GM18499 (cell line): ENCODE data around the gene MRAS.

Source experiments
- ATAC-seq: cut with Tn5 transposase; IDR thresholded peaks from one replicate; pipeline ENCODE4 v1.9.1; 2021; ENCODE audit warnings: moderate number of reproducible peaks; ENCODE audit not compliant: insufficient read depth, unreplicated experiment

The MRAS gene

DNA sequence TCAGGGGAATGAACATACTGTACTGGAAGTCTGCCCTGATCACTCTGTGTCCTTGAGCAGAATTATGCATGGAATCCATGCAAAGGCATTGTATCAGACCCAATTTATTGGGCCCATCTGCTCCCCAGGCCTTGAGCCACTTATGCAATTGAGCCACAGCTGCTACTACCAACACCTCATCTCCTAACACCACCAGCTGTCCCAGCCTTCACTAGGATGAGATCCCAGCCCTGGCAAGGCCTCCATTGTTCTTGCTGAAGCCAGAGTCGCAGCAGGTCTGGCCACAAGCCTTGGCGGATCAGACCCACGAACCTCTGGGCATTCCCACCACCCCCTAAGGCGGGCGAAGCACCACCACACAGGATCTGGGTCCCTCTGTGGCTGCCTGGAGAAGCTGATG is 9.6 kb upstream of the MRAS start:
- no peak for ATAC-seq

DNA sequence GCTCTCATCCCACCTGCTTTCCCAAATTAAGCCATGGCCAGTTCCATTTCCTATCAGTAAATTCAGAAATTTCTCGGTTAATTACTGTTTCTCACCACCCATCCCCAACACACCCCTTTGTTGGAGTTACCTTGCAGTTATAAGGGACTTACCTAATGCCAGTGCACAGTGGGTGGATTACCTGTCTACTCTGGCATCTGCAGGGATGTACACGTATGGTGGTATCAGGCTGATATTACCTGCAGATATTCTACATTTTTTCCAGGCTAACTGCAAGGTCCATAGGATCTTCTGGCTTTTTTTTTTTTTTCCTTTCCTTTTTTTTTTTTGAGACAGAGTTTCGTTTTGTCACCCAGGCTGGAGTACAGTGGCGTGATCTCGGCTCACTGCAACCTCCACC is 7.9 kb upstream of the MRAS start:
- no peak for ATAC-seq

DNA sequence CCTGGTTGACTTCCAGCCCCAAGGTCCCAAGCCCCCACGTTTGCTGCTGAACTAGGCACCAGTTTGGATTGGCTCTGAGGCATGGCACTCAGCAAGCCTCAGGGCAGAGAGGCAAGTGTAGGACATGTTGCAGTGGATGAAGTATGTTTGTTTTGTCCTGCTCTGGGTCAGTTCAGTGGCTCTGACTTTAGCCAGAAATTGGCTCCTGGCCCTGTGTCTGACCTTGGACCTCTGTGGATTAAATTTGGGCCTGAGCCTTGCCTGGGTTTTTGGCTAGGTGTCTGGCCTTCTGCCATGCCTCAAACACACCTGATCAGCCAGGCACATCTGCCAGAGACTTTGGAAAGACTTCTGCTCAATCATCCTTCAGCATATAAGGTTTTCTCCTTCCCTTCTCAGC is 3.6 kb upstream of the MRAS start:
- no peak for ATAC-seq

DNA sequence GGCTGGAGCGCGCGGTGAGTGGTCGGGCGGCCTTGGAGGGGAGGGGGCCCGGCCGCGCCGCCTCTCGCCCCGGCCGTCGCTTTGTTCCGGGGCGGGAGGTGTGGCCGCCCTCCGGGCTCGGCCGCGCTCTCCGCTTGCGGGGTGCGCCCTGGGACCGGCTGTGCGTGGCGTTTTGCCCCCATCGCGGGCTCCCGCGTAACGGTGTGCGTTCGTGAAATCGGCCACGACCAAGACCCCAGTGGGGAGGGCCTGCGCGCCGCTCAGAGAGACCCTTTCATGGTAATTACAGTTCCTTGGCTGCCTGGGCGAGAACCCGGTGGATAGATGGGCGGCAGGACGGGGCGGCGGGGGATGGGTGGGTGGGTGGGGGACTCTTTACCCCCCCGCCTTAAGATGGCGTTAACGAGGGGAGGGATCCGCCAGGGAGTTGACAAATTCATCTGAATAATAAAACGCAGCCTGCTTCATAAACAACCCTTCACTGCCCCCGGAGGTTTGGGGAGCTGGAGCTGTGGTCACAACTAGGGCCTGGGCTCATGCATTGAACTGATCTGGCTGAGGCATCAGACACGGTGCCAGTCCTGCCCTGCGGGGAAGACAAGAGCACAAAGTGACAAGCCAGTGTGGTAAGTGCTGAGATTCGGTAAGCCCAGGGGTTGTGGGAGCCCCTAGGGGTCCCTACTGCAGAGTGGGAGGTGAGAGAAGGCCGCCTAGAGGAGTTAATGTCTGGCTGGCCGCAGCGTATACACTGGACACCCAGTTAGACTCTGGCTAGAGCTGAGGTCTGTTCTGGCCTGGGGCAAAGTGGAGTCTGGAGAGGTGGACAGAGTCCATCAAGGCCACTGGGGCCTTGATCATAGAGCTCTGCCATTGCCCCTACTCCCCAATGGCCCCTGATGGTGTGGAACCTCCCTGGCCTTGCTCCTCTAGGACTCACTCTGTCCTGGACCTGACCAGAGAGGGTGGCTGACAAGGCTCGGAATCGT is 668 bp downstream of the MRAS start:
- no peak for ATAC-seq

GRCh38 chr3:138349926-138350665 is 1.7 kb downstream of the MRAS start:
- no peak for ATAC-seq

GRCh38 chr3:138351151-138351550 is 2.8 kb downstream of the MRAS start:
- ATAC-seq = no peak

- no peak for ATAC-seq
Observed at GRCh38 chr3:138351916-138352550, 3.7 kb downstream of the MRAS start.

- no peak for ATAC-seq
Observed at GRCh38 chr3:138354376-138354775, 6.0 kb downstream of the MRAS start.

GRCh38 chr3:138355071-138355470 is 6.7 kb downstream of the MRAS start:
- no peak for ATAC-seq

- ATAC-seq = no peak
Observed at GRCh38 chr3:138356730-138357405, 8.5 kb downstream of the MRAS start.

DNA sequence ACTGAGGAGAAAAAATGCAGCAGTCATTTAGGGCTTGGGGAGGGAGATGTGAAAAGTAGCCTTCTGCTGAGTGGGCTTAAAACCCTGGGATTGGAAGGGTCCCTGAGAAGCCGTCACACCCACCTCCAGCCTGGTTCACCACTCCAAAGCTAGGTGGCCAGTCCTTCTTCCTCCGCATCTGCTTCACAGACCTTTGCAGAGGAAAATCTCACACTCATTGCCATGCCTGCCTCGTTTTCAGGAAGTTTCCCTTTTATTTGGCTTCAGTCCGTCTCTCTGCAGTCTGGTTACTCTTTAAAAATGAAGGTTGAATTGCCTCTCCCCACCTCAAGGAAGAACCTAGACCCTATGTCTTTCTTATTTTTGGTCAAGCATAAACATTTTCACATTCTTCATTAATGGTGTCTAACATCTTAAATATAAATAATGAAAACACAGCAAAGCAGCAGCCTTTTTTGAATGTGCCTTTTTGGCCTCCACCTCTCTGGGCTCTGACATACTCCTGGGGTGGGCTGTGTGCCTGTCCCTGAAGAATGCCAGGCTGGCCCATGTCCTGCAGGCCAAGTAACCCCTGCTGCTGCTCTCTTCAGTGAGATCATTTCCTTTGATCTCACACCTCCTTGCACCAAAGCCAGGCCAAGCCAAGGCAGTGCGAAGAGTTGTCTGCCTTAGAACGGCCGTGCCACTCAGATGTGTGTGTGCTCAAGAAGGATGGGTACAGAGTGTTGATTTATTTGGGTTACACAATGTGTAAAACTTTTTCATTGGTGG is 11.0 kb downstream of the MRAS start:
- ATAC-seq = no peak

- ATAC-seq = no peak
Observed at GRCh38 chr3:138359919-138360868, 11.8 kb downstream of the MRAS start.

DNA sequence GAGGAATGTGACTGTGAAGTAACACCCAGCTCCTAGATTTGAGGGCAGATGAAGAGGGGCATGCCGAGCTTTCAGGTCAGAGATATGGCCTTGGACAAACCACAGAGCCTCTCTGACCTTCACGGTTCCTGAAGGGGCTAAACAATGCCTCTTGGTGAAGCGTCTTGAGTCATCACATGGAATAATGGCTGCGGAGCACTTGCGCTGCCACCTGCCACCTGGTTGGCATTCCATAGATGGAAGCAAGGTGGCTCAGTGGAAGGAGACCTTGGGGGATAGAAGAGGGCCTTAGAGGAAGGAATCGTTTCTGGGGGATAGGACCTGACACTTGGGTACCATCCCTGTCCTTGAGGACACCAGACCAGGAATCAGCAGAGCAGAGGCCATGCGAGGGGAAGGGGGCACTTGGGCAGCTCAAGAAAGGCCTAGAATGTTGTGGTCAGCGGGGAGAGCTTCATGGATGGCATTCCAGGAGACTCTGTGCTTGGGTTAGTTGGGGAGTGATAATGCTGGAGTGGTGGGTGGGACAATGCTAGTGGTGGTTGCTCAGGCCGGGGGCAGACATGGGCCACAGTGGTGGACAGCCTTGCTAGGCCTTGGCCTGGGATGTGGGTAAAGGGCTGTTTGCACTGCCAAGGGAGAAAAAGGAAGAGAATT is 12.6 kb downstream of the MRAS start:
- no peak for ATAC-seq

- ATAC-seq = no peak
Observed at GRCh38 chr3:138361561-138361971, 13.2 kb downstream of the MRAS start.

- no peak for ATAC-seq
Observed at GRCh38 chr3:138362538-138362937, 14.2 kb downstream of the MRAS start.

- no peak for ATAC-seq
Observed at GRCh38 chr3:138363322-138363721, 14.9 kb downstream of the MRAS start.

DNA sequence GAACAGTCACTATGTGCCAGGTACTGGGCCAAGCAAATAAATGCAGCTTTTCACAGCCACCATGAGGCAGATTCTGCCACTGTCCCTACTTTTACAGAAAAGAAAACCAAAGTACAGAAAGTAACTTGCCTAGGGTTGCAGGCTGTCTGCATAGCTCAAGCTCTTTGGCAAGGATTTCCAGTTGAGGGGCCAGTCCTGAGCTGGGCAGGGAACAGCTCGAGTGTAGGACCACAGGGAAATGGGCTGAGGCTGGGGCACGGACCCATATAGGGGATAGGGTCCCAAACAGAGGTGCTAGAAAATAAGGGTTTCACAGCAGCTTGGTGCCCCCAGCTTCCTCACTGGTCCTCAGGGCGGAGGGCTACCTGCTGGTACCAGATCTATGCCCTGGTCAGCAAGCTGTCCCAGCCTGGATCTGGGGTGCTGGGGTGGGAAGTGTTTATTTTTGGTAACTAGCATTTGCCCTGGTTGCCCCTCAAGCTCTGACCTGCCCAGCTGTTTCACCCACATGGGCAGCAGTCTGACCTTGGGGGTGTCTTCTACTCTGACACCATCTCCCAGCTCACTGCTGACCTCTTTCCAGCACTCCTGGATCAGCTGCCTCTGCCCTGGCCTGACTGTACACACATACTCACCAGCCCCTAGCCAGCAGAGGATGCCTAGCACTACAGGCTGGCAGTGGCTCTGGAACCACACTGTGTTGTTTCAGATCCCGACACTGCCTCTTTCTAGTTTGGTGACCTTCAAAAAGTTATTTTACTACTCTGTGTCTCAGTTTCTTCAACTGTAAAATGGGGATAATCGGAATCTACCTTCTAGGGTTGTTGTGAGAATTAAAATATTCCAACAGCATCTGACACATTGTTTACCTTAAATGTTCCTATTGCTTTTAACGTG is 16.2 kb downstream of the MRAS start:
- no peak for ATAC-seq
